Mesodermal cell (in vitro differentiated cells): ENCODE results near the gene SSR2.

Experiments
- H3K27ac ChIP-seq: 2 replicates; pipeline ENCODE4 v1.7.0; 2013; ENCODE audit warnings: mild to moderate bottlenecking, low read depth, low read length, moderate library complexity; ENCODE audit not compliant: severe bottlenecking
- H3K36me3 ChIP-seq: 2 replicates; pipeline ENCODE4 v1.7.1; 2013; ENCODE audit warnings: mild to moderate bottlenecking, low read length, moderate library complexity; ENCODE audit not compliant: control insufficient read depth, insufficient read depth
- H3K4me1 ChIP-seq: one replicate; pipeline ENCODE4 v1.7.1; 2013; ENCODE audit warnings: mild to moderate bottlenecking, low read length; ENCODE audit not compliant: insufficient read depth, control insufficient read depth, poor library complexity, severe bottlenecking
- H3K4me3 ChIP-seq: 2 replicates; pipeline ENCODE4 v1.7.0; 2013; ENCODE audit warnings: low read length, control low read depth, mild to moderate bottlenecking; ENCODE audit not compliant: insufficient read depth, poor library complexity, severe bottlenecking; ENCODE audit errors: extremely low read depth
- H3K9me3 ChIP-seq: 2 replicates; pipeline ENCODE4 v1.7.1; 2013; ENCODE audit warnings: mild to moderate bottlenecking, low read length, moderate library complexity; ENCODE audit not compliant: control insufficient read depth
- WGBS, 2 experiments: methylation state at CpG; one replicate each; pipeline ENCODE4 v1.1.5; 2013; ENCODE audit warnings: missing lambda C conversion rate in 2 of 2; ENCODE audit not compliant: insufficient coverage in 2 of 2; 5-methylcytosine and 5-hydroxymethylcytosine counted together

Gene SSR2

GRCh38 chr1:155960081-155960745 is 60.5 kb downstream of the SSR2 start:
- Histone ChIP-seq H3K4me1 (peaks cover 23% of the 10 kb centered on the region), H3K4me3 (no peak overlapping the region), H3K27ac (peak overlapping the region; percentile 16), H3K36me3 (peaks cover 94% of the 10 kb centered on the region), H3K9me3 (no peaks in the 10 kb centered on the region)
- WGBS, 2 experiments: 90 to 100% methylated on average over 1 of the region's 3 CpGs
